H1 (cell line): ENCODE results near the gene CACNA1A. TPM values are rescaled to one million over a fixed set of nuclear protein-coding genes. Genes with fewer than 3 reads are reported as not detected.

ENCODE experiments used
- CTCF ChIA-PET: fragments of 300-600 bp; sonication (Branson Sonifier 250); formaldehyde crosslinking; loops from one replicate; lab custom pipeline; 2021; ENCODE audit not compliant: partially characterized antibody; lab: Charles Lee
- POLR2A ChIA-PET: fragments of 300-600 bp; sonication (Branson Sonifier 250); formaldehyde crosslinking; loops from one replicate; lab custom pipeline; 2021; ENCODE audit warnings: inconsistent platforms; ENCODE audit not compliant: partially characterized antibody; lab: Charles Lee
- DNase-seq, 2 experiments: peaks; one replicate each; pipeline versions ENCODE4 v3.0.0 to v3.0.0-alpha.2; 2010 to 2022; ENCODE audit warnings: low spot score in 2 of 2, low read depth in 1 of 2, mixed read lengths in 1 of 2
- FAIRE-seq: peaks from 2 replicates; lab custom pipeline; 2011; peaks lifted over from hg19 to GRCh38; lab: Jason Lieb, UNC
- H2AFZ ChIP-seq: 2 replicates; pipeline ENCODE4 v1.8.1; 2012; ENCODE audit warnings: low read length, inconsistent platforms
- H2AK5ac ChIP-seq: 2 replicates; pipeline ENCODE4 v1.6.1; 2013; ENCODE audit warnings: low read depth, low read length
- H2BK120ac ChIP-seq: replicated peaks from 2 replicates; pipeline ENCODE3; 2013; ENCODE audit warnings: low read depth, low read length, inconsistent platforms
- H2BK12ac ChIP-seq: 2 replicates; pipeline ENCODE4 v1.6.1; 2013; ENCODE audit warnings: low read depth, low read length
- H2BK15ac ChIP-seq: 2 replicates; pipeline ENCODE4 v1.6.1; 2013; ENCODE audit warnings: low read length
- H2BK20ac ChIP-seq: 2 replicates; pipeline ENCODE4 v1.6.1; 2013; ENCODE audit warnings: low read length
- H2BK5ac ChIP-seq: 2 replicates; pipeline ENCODE4 v1.6.1; 2013; ENCODE audit warnings: low read depth, low read length
- H3K14ac ChIP-seq: 2 replicates; pipeline ENCODE4 v1.6.1; 2013; ENCODE audit warnings: inconsistent platforms; ENCODE audit not compliant: insufficient read length
- H3K18ac ChIP-seq: 2 replicates; pipeline ENCODE4 v1.6.1; 2013; ENCODE audit warnings: low read length; ENCODE audit errors: extremely low read depth
- H3K23ac ChIP-seq: 2 replicates; pipeline ENCODE4 v1.6.1; 2013; ENCODE audit warnings: inconsistent platforms; ENCODE audit not compliant: insufficient read length
- H3K23me2 ChIP-seq: 2 replicates; pipeline ENCODE4 v1.6.1; 2013; ENCODE audit warnings: low read depth, low read length
- H3K27ac ChIP-seq: 2 replicates; pipeline ENCODE4 v1.6.1; 2011; ENCODE audit warnings: low read depth, low read length, inconsistent platforms
- H3K27me3 ChIP-seq, 4 experiments: replicated peaks in 1 of 4; 1 replicate in 1 of 4; 2 replicates in 3 of 4; pipeline versions ENCODE4 v1.6.1 to v1.8.1; 2011 to 2013; ENCODE audit warnings: low read length in 3 of 4, mild to moderate bottlenecking in 3 of 4, inconsistent platforms in 2 of 4, mixed read lengths in 2 of 4, moderate library complexity in 1 of 4; ENCODE audit not compliant: control insufficient read depth in 3 of 4, insufficient read depth in 3 of 4; ENCODE audit errors: extremely low read depth in 1 of 4
- H3K36me3 ChIP-seq, 4 experiments: 2 replicates each; pipeline versions ENCODE4 v1.6.1 to v1.8.1; 2011 to 2013; ENCODE audit warnings: mild to moderate bottlenecking in 4 of 4, low read length in 3 of 4, moderate library complexity in 2 of 4, control low read depth in 1 of 4, inconsistent platforms in 1 of 4; ENCODE audit not compliant: insufficient read depth in 4 of 4, control insufficient read depth in 2 of 4
- H3K4ac ChIP-seq: replicated peaks from 2 replicates; pipeline ENCODE3; 2013; ENCODE audit warnings: low read length, low read depth, mixed read lengths, inconsistent platforms; ENCODE audit not compliant: insufficient read length
- H3K4me1 ChIP-seq, 4 experiments: replicated peaks in 1 of 4; 1 replicate in 1 of 4; 2 replicates in 3 of 4; pipeline versions ENCODE4 v1.6.1 to v1.8.1; 2011 to 2013; ENCODE audit warnings: low read length in 3 of 4, inconsistent platforms in 2 of 4, mixed read lengths in 1 of 4; ENCODE audit not compliant: insufficient read depth in 4 of 4, control insufficient read depth in 3 of 4
- H3K4me2 ChIP-seq, 2 experiments: 2 replicates each; pipeline versions ENCODE4 v1.6.1 to v1.8.1; 2011 to 2013; ENCODE audit warnings: low read depth in 2 of 2, low read length in 2 of 2, control low read depth in 1 of 2, inconsistent platforms in 1 of 2, mild to moderate bottlenecking in 1 of 2; ENCODE audit not compliant: insufficient read depth in 1 of 2
- H3K4me3 ChIP-seq, 4 experiments: fragments of 200-600, 300-600 bp in 1 of 4; sonication (generic), shearing (Covaris generic), sonication (Bioruptor Twin) in 1 of 4; 2 replicates each; pipeline versions ENCODE4 v1.5.1 to v1.8.1; 2011 to 2016; ENCODE audit warnings: low read length in 4 of 4, low read depth in 3 of 4, control low read depth in 2 of 4, inconsistent platforms in 2 of 4, mild to moderate bottlenecking in 2 of 4, mixed read lengths in 1 of 4, moderate library complexity in 1 of 4; ENCODE audit not compliant: insufficient read depth in 2 of 4; ENCODE audit errors: extremely low read depth in 1 of 4
- H3K56ac ChIP-seq: replicated peaks from 2 replicates; pipeline ENCODE3; 2013; ENCODE audit warnings: low read depth, mild to moderate bottlenecking, mixed read lengths, low read length, inconsistent platforms; ENCODE audit not compliant: insufficient read length
- H3K79me1 ChIP-seq: 2 replicates; pipeline ENCODE4 v1.6.1; 2013; ENCODE audit warnings: low read depth, low read length, control low read depth
- H3K79me2 ChIP-seq, 2 experiments: 2 replicates each; pipeline versions ENCODE4 v1.6.1 to v1.8.1; 2012 to 2013; ENCODE audit warnings: low read length in 2 of 2, mild to moderate bottlenecking in 2 of 2, inconsistent platforms in 1 of 2; ENCODE audit not compliant: insufficient read depth in 2 of 2, control insufficient read depth in 1 of 2
- H3K9ac ChIP-seq, 4 experiments: replicated peaks in 1 of 4; 1 replicate in 1 of 4; 2 replicates in 3 of 4; pipeline versions ENCODE4 v1.6.1 to v1.8.1; 2011 to 2013; ENCODE audit warnings: low read depth in 3 of 4, low read length in 3 of 4, control low read depth in 2 of 4, mild to moderate bottlenecking in 2 of 4, moderate library complexity in 2 of 4, inconsistent platforms in 1 of 4; ENCODE audit errors: extremely low read depth in 1 of 4
- H3K9me3 ChIP-seq, 2 experiments: 2 replicates each; pipeline versions ENCODE4 v1.6.1 to v1.8.1; 2012 to 2013; ENCODE audit warnings: mild to moderate bottlenecking in 2 of 2, moderate library complexity in 2 of 2, control low read depth in 1 of 2, inconsistent platforms in 1 of 2, low read depth in 1 of 2, low read length in 1 of 2, mixed read lengths in 1 of 2; ENCODE audit not compliant: insufficient read depth in 2 of 2
- H4K20me1 ChIP-seq, 2 experiments: replicated peaks in 1 of 2; 2 replicates each; pipeline versions ENCODE3 to v1.8.1; 2011 to 2013; ENCODE audit warnings: inconsistent platforms in 2 of 2, low read length in 2 of 2, mild to moderate bottlenecking in 1 of 2; ENCODE audit not compliant: insufficient read depth in 2 of 2, control insufficient read depth in 1 of 2
- H4K5ac ChIP-seq: 2 replicates; pipeline ENCODE4 v1.6.1; 2013; ENCODE audit warnings: low read length, low read depth, mixed read lengths, inconsistent platforms; ENCODE audit not compliant: insufficient read length
- H4K8ac ChIP-seq: 2 replicates; pipeline ENCODE4 v1.8.0; 2013; ENCODE audit warnings: mild to moderate bottlenecking, moderate library complexity, low read length, inconsistent platforms; ENCODE audit not compliant: insufficient read depth; ENCODE audit errors: extremely low read depth
- H4K91ac ChIP-seq: replicated peaks from 2 replicates; pipeline ENCODE3; 2013; ENCODE audit warnings: low read length, mixed read lengths, inconsistent platforms; ENCODE audit not compliant: insufficient read length
- BACH1 ChIP-seq: IDR thresholded peaks from 2 replicates; pipeline ENCODE4 v1.6.1; 2012; ENCODE audit warnings: low read length, improper control_type of control experiment
- BRCA1 ChIP-seq: IDR thresholded peaks from 2 replicates; pipeline ENCODE4 v1.6.1; 2012; ENCODE audit warnings: low read depth, low read length, improper control_type of control experiment
- CBX5 ChIP-seq: fragments of 300-800, 300-1000 bp; sonication (generic); IDR thresholded peaks from 2 replicates; pipeline ENCODE4 v1.7.1; 2016; ENCODE audit warnings: antibody characterized with exemption, low read length, low read depth
- CEBPB ChIP-seq: IDR thresholded peaks from 2 replicates; pipeline ENCODE4 v1.6.1; 2012; ENCODE audit warnings: low read depth, low read length
- CTBP2 ChIP-seq: IDR thresholded peaks from 2 replicates; pipeline ENCODE4 v1.7.0; 2011; ENCODE audit warnings: borderline replicate concordance, mild to moderate bottlenecking, moderate library complexity, mixed read lengths, low read length; ENCODE audit not compliant: insufficient read depth, insufficient read length
- EP300 ChIP-seq, 2 experiments: IDR thresholded peaks; 1 replicate in 1 of 2; 2 replicates in 1 of 2; pipeline ENCODE4 v1.6.1; 2011 to 2012; ENCODE audit warnings: low read depth in 2 of 2, low read length in 2 of 2, mild to moderate bottlenecking in 2 of 2, borderline replicate concordance in 1 of 2, inconsistent platforms in 1 of 2, moderate library complexity in 1 of 2
- EZH2 ChIP-seq: fragments of 200-600 bp; sonication (generic); IDR thresholded peaks from 2 replicates; pipeline ENCODE4 v1.7.1; 2012; ENCODE audit warnings: low read depth, mild to moderate bottlenecking, moderate library complexity, low read length, inconsistent platforms; ENCODE audit not compliant: severe bottlenecking
- FOSL1 ChIP-seq: IDR thresholded peaks from 2 replicates; pipeline ENCODE4 v1.6.1; 2011; ENCODE audit warnings: mild to moderate bottlenecking, low read depth, low read length, moderate library complexity; ENCODE audit not compliant: insufficient read depth
- PHF8 ChIP-seq: fragments of 200-600 bp; sonication (generic); conservative IDR thresholded peaks from 2 replicates; pipeline ENCODE4 v1.7.1; 2012; ENCODE audit warnings: low read depth, mild to moderate bottlenecking, inconsistent platforms, low read length, moderate library complexity
- POU5F1 ChIP-seq: IDR thresholded peaks from 2 replicates; pipeline ENCODE4 v1.6.1; 2011; ENCODE audit warnings: low read depth, mild to moderate bottlenecking, low read length, moderate library complexity
- RNF2 ChIP-seq: fragments of 200-900, 300-1000 bp; sonication (generic); IDR thresholded peaks from 2 replicates; pipeline ENCODE4 v1.7.1; 2016; ENCODE audit warnings: borderline replicate concordance, low read depth, mild to moderate bottlenecking, antibody characterized with exemption, low read length; ENCODE audit not compliant: poor library complexity, severe bottlenecking; ENCODE audit errors: missing control alignments
- TAF1 ChIP-seq: IDR thresholded peaks from 2 replicates; pipeline ENCODE4 v1.6.1; 2011; ENCODE audit warnings: mild to moderate bottlenecking, low read depth, low read length
- WGBS, 2 experiments: shearing (Covaris generic) in 1 of 2; methylation state at CpG; one replicate each; pipeline versions ENCODE4 v1.1.6 to v1.1.7; 2013 to 2015; ENCODE audit warnings: low lambda C conversion rate in 2 of 2, mixed read lengths in 2 of 2, inconsistent platforms in 1 of 2, low coverage in 1 of 2, missing lambda C conversion rate in 1 of 2; ENCODE audit not compliant: insufficient replicate concordance in 2 of 2, insufficient coverage in 1 of 2, insufficient read length in 1 of 2; ENCODE audit errors: extremely low coverage in 1 of 2, missing lambda C conversion rate in 1 of 2; 5-methylcytosine and 5-hydroxymethylcytosine counted together
- polyA plus RNA-seq, 7 experiments: library from polyadenylated mRNA; depleted of rRNA in 3 of 7; stranded (reverse) in 5 of 7; unstranded in 2 of 7; fragments of >200 nt in 5 of 7; fragments of 200-250 nt in 2 of 7; gene quantifications; 1 replicate in 5 of 7; 2 replicates in 1 of 7; 4 replicates in 1 of 7; pipeline versions ENCODE4 v1.2.1 to v1.2.3, GENCODE V29; 2011 to 2013; ENCODE audit warnings: missing spikeins in 2 of 7, mixed read lengths in 2 of 7
- total RNA-seq: library from RNA; stranded (reverse); fragmentation: NEBNext Ultra II Directional; extraction: Animal tissue kit (Norgen Biotek cat#: 25700); gene quantifications from 2 replicates; pipeline ENCODE4 v1.2.1, GENCODE V29; 2021
- TF ChIP-seq, protein P1 (sequence below): IDR thresholded peaks from 2 replicates; pipeline ENCODE4 v1.6.1; 2011; ENCODE audit warnings: low read length, improper control_type of control experiment

CACNA1A gene
- total and polyA plus RNA-seq, 2 of the 8 experiments (the other 6 are each of a cell fraction or from before 2014, with no cell fraction given): 10.7 to 25.3 TPM

DNA sequence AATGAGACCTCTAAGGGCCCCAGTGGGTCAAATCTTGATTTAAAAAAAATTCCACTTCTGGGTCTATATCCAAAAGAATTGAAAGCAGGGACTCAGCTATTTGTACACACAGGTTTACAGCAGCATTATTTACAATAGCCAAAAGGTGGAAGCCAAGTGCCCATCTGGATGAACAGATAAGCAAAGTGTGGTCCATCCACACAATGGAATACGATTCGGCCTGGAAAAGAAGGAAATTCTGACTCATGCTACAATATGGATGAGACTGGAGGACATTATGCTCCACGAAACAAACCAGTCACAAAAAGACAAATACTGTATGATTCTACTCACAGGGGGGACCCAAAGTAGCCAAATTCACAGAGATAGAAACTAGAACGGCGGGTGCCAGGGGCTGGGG lies 76.7 kb downstream of the CACNA1A start:
- Histone ChIP-seq H2BK20ac (no peak overlapping the region), H3K4me1 (no peaks in the 10 kb centered on the region), H3K79me1 (peaks cover 3% of the 10 kb centered on the region; the same call in 1 of the 2 replicates), H3K27me3 (no peaks in the 10 kb centered on the region), H3K23me2 (peaks cover 2% of the 10 kb centered on the region; the same call in 1 of the 2 replicates), H4K5ac (no peak overlapping the region), H3K4me3 (no peak overlapping the region), H4K8ac (no peak overlapping the region), H3K9ac (no peak overlapping the region), H2AFZ (no peak overlapping the region), H3K18ac (no peak overlapping the region), H3K4me2 (no peak overlapping the region), H2BK15ac (no peak overlapping the region), H3K27ac (no peak overlapping the region), H3K36me3 (no peaks in the 10 kb centered on the region), H3K56ac (no peak overlapping the region), H2BK5ac (no peak overlapping the region), H3K79me2 (no peaks in the 10 kb centered on the region), H3K14ac (no peak overlapping the region)
- CTCF ChIA-PET: interaction anchor here (0.6 to 5.8 kb wide), 24 partner anchors 10 to 221 kb away, joined by 3 to 49 read pairs (median 4); no protein-coding TSS in a partner anchor
- WGBS, 2 experiments: 84% methylated on average over 5 of the region's 5 CpGs; no CpG with 5 or more reads in 1 of the 2 experiments
- no peak for TF ChIP-seq BRCA1
- TF ChIP-seq POU5F1: no peak
- no peak for TF ChIP-seq EZH2
- TF ChIP-seq FOSL1: no peak
- TF ChIP-seq, protein P1, sequence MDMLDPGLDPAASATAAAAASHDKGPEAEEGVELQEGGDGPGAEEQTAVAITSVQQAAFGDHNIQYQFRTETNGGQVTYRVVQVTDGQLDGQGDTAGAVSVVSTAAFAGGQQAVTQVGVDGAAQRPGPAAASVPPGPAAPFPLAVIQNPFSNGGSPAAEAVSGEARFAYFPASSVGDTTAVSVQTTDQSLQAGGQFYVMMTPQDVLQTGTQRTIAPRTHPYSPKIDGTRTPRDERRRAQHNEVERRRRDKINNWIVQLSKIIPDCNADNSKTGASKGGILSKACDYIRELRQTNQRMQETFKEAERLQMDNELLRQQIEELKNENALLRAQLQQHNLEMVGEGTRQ: no peak
- TF ChIP-seq CTBP2: no peak
- TF ChIP-seq BACH1: no peak
- TF ChIP-seq EP300 (IDR thresholded peaks at IDR 0.05; ENCODE audit: borderline replicate concordance in 1 of 2, low read depth in 2 of 2, low read length in 2 of 2): no peak
- TF ChIP-seq PHF8: no peak
- no peak for TF ChIP-seq TAF1
- TF ChIP-seq RNF2: no peak
- TF ChIP-seq CEBPB: no peak
- no peak for TF ChIP-seq CBX5
- TF ChIP-seq, all 59 proteins: peak for 0
- Histone ChIP-seq H3K23ac (no peak overlapping the region), H3K4ac (no peak overlapping the region), H3K9me3 (no peaks in the 10 kb centered on the region), H4K20me1 (peaks cover 0 to 3% of the 10 kb centered on the region in 2 experiments), H2AK5ac (no peak overlapping the region), H4K91ac (no peak overlapping the region), H2BK12ac (no peak overlapping the region), H2BK120ac (no peak overlapping the region)
- DNase-seq (no peak), FAIRE-seq (no peak)
- POLR2A ChIA-PET: no interaction called here
